Endodermal cell (in vitro differentiated cells): ENCODE data around the gene SOS2. TPM values are rescaled to one million over a fixed set of nuclear protein-coding genes. Genes with fewer than 3 reads are reported as not detected.
A peak's percentile ranks its signal among the peaks of the same experiment; 100 is the strongest.

Source experiments
- DNase-seq: peaks from one replicate; pipeline ENCODE4 v3.0.0-alpha.2; 2017
- H3K27ac ChIP-seq: 2 replicates; pipeline ENCODE4 v1.5.1; 2013; ENCODE audit warnings: mild to moderate bottlenecking, low read depth, low read length, moderate library complexity
- H3K27me3 ChIP-seq: 2 replicates; pipeline ENCODE4 v1.6.1; 2013; ENCODE audit warnings: mild to moderate bottlenecking, low read length, moderate library complexity; ENCODE audit not compliant: insufficient read depth, control insufficient read depth, poor library complexity, severe bottlenecking
- H3K36me3 ChIP-seq: 2 replicates; pipeline ENCODE4 v1.7.0; 2013; ENCODE audit warnings: mild to moderate bottlenecking, low read length, moderate library complexity; ENCODE audit not compliant: control insufficient read depth, insufficient read depth
- H3K4me1 ChIP-seq: one replicate; pipeline ENCODE4 v1.7.0; 2013; ENCODE audit warnings: low read length; ENCODE audit not compliant: control insufficient read depth, insufficient read depth
- H3K4me3 ChIP-seq: 2 replicates; pipeline ENCODE4 v1.5.1; 2013; ENCODE audit warnings: mild to moderate bottlenecking, low read length, moderate library complexity
- H3K9ac ChIP-seq: 2 replicates; pipeline ENCODE4 v1.6.1; 2013; ENCODE audit warnings: mild to moderate bottlenecking, low read length, moderate library complexity; ENCODE audit not compliant: poor library complexity, severe bottlenecking; ENCODE audit errors: extremely low read depth
- H3K9me3 ChIP-seq: 2 replicates; pipeline ENCODE4 v1.6.1; 2013; ENCODE audit warnings: mild to moderate bottlenecking, low read length, moderate library complexity; ENCODE audit not compliant: control insufficient read depth
- H3K27ac Mint-ChIP-seq: 2 replicates; pipeline ENCODE4 v1.8.0; 2020; ENCODE audit warnings: mixed read lengths
- H3K27me3 Mint-ChIP-seq: 2 replicates; pipeline ENCODE4 v1.8.0; 2021; ENCODE audit warnings: mild to moderate bottlenecking, mixed read lengths; ENCODE audit not compliant: insufficient read depth
- H3K36me3 Mint-ChIP-seq: 2 replicates; pipeline ENCODE4 v1.8.0; 2020; ENCODE audit warnings: low read depth, mixed read lengths
- H3K4me1 Mint-ChIP-seq: 2 replicates; pipeline ENCODE4 v1.8.0; 2020; ENCODE audit warnings: mixed read lengths
- H3K4me3 Mint-ChIP-seq: 2 replicates; pipeline ENCODE4 v1.8.0; 2020; ENCODE audit warnings: mild to moderate bottlenecking, moderate library complexity, mixed read lengths
- H3K9me3 Mint-ChIP-seq: 2 replicates; pipeline ENCODE4 v1.8.0; 2020; ENCODE audit warnings: mild to moderate bottlenecking, mixed read lengths
- WGBS, 2 experiments: methylation state at CpG; one replicate each; pipeline versions ENCODE4 v1.1.5 to v1.1.7; 2013; ENCODE audit warnings: missing lambda C conversion rate in 2 of 2, mixed read lengths in 1 of 2; ENCODE audit not compliant: insufficient coverage in 1 of 2, insufficient read length in 1 of 2; 5-methylcytosine and 5-hydroxymethylcytosine counted together
- total RNA-seq, 2 donors: library from RNA; stranded (reverse); fragmentation: NEBNext Ultra II Directional in 1 of 2; extraction: Animal tissue kit (Norgen Biotek cat#: 25700) in 1 of 2; gene quantifications; 2 replicates in 1 of 2; 3 replicates in 1 of 2; pipeline ENCODE4 v1.2.1, GENCODE V29; 2021
- TF ChIP-seq, protein P1 (sequence below): fragments of 200-600 bp; sonication (generic); conservative IDR thresholded peaks from 2 replicates; pipeline ENCODE4 v1.5.0; 2021; ENCODE audit warnings: antibody characterized with exemption, mild to moderate bottlenecking

The SOS2 gene
- total RNA-seq, 2 donors from 2014 or later: 19.6 to 20.4 TPM

- no peak for DNase-seq
- TF ChIP-seq, protein P1, sequence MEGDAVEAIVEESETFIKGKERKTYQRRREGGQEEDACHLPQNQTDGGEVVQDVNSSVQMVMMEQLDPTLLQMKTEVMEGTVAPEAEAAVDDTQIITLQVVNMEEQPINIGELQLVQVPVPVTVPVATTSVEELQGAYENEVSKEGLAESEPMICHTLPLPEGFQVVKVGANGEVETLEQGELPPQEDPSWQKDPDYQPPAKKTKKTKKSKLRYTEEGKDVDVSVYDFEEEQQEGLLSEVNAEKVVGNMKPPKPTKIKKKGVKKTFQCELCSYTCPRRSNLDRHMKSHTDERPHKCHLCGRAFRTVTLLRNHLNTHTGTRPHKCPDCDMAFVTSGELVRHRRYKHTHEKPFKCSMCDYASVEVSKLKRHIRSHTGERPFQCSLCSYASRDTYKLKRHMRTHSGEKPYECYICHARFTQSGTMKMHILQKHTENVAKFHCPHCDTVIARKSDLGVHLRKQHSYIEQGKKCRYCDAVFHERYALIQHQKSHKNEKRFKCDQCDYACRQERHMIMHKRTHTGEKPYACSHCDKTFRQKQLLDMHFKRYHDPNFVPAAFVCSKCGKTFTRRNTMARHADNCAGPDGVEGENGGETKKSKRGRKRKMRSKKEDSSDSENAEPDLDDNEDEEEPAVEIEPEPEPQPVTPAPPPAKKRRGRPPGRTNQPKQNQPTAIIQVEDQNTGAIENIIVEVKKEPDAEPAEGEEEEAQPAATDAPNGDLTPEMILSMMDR: peak; percentile 72
Observed at GRCh38 chr14:50109342-50109741, 122.0 kb downstream of the SOS2 start.

DNA sequence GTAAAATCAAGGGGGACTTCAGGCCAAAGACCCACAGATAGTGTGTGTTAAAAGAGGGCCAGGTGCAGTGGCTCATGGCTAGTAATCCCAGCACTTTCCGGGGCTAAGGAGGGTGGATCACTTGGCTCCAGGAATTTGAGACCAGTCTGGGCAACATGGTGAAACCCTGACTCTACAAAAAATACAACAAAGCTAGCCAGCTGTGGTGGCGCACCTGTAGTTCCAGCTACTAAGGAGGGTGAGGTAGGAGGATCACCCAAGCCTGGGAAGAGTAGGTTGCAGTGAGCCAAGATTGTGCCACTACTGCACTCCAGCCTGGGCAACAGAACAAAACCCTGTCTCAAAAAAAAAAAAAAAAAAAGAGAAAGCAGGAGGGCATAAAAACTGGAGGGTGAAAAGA lies 123.5 kb downstream of the SOS2 start:
- TF ChIP-seq, protein P1: no peak
- Mint-ChIP-seq H3K36me3 (peaks cover 44% of the 10 kb centered on the region), H3K4me3 (no peak overlapping the region), H3K27ac (peak overlapping the region; percentile 10), H3K27me3 (no peaks in the 10 kb centered on the region), H3K9me3 (no peaks in the 10 kb centered on the region), H3K4me1 (no peaks in the 10 kb centered on the region)
- Histone ChIP-seq H3K36me3 (peaks cover 46% of the 10 kb centered on the region), H3K27ac (no peak overlapping the region), H3K4me1 (no peaks in the 10 kb centered on the region), H3K27me3 (no peaks in the 10 kb centered on the region), H3K4me3 (no peak overlapping the region), H3K9me3 (no peaks in the 10 kb centered on the region), H3K9ac (no peak overlapping the region)
- DNase-seq: no peak
- WGBS, 2 experiments: 86 to 88% methylated on average over 1 to 2 of the region's 2 CpGs

More at GRCh38 chr14:50109342-50109741, 122.0 kb downstream of the SOS2 start:
- H3K4me1 ChIP-seq: no peaks in the 10 kb centered on the region
- H3K27ac ChIP-seq: no peak overlapping the region
- 89 to 100% methylated on average over 2 to 5 of the region's 6 CpGs for WGBS, 2 experiments
- no peaks in the 10 kb centered on the region for H3K27me3 ChIP-seq
- no peaks in the 10 kb centered on the region for H3K9me3 ChIP-seq
- H3K4me3 ChIP-seq: no peak overlapping the region
- H3K4me3 Mint-ChIP-seq: no peak overlapping the region
- H3K4me1 Mint-ChIP-seq: no peaks in the 10 kb centered on the region
- H3K36me3 Mint-ChIP-seq: peaks cover 56% of the 10 kb centered on the region
- H3K27ac Mint-ChIP-seq: no peak overlapping the region
- peaks cover 59% of the 10 kb centered on the region for H3K36me3 ChIP-seq
- no peaks in the 10 kb centered on the region for H3K27me3 Mint-ChIP-seq
- no peak overlapping the region for H3K9ac ChIP-seq
- no peaks in the 10 kb centered on the region for H3K9me3 Mint-ChIP-seq

DNA sequence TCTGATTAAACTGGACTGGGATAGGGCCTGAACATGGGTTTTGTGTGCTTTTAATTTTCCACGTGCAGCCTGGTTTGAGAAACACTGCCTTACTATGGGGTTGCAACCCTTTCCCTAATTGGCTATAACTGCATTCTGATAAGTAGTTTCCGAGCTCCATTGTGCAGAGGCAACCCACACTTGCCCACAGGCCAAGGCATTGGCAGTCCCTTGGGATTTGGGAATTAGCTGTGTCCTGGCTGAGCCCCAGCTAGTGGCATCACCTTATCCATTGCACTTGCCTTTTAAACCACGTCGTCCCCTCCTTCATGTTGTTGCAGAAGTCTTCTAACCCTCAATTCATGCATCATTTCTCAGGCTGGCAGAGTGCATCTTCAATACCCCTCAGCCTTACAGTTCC lies 125.2 kb downstream of the SOS2 start:
- Histone ChIP-seq H3K4me1 (no peaks in the 10 kb centered on the region), H3K36me3 (peaks cover 29% of the 10 kb centered on the region), H3K4me3 (no peak overlapping the region), H3K27me3 (no peaks in the 10 kb centered on the region), H3K27ac (no peak overlapping the region), H3K9ac (no peak overlapping the region), H3K9me3 (no peaks in the 10 kb centered on the region)
- no peak overlapping the region for H3K4me3 Mint-ChIP-seq
- no peak for DNase-seq
- TF ChIP-seq, protein P1: no peak
- WGBS, 2 experiments: 86 to 97% methylated on average over 4 of the region's 4 CpGs
- no peaks in the 10 kb centered on the region for H3K9me3 Mint-ChIP-seq
- no peaks in the 10 kb centered on the region for H3K4me1 Mint-ChIP-seq
- H3K27ac Mint-ChIP-seq: no peak overlapping the region
- H3K36me3 Mint-ChIP-seq: peaks cover 28% of the 10 kb centered on the region
- no peaks in the 10 kb centered on the region for H3K27me3 Mint-ChIP-seq
